Neural cell (in vitro differentiated cells): Measurements from ENCODE around the gene MKNK1.

Experiments
- EP300 ChIP-seq: fragments of 450-650 bp; conservative IDR thresholded peaks from 2 replicates; pipeline ENCODE4 v1.6.1; 2014; ENCODE audit warnings: antibody characterized with exemption, mild to moderate bottlenecking, moderate library complexity; ENCODE audit not compliant: poor library complexity, severe bottlenecking
- POLR2AphosphoS5 ChIP-seq: IDR thresholded peaks from 2 replicates; pipeline ENCODE4 v1.6.1; 2012
- RAD21 ChIP-seq: fragments of 450-650 bp; conservative IDR thresholded peaks from 2 replicates; pipeline ENCODE4 v1.6.1; 2014; ENCODE audit warnings: antibody characterized with exemption, mild to moderate bottlenecking, moderate library complexity
- TAF1 ChIP-seq: IDR thresholded peaks from 2 replicates; pipeline ENCODE4 v1.6.1; 2012; ENCODE audit warnings: low read depth
- TF ChIP-seq, protein P1 (sequence below): fragments of 450-650 bp; IDR thresholded peaks from 2 replicates; pipeline ENCODE4 v1.5.1; 2014; ENCODE audit warnings: antibody characterized with exemption, mild to moderate bottlenecking, moderate library complexity; ENCODE audit not compliant: poor library complexity, severe bottlenecking
- TF ChIP-seq, protein P2 (sequence below): IDR thresholded peaks from 2 replicates; pipeline ENCODE4 v1.6.1; 2012; ENCODE audit warnings: borderline replicate concordance

DNA sequence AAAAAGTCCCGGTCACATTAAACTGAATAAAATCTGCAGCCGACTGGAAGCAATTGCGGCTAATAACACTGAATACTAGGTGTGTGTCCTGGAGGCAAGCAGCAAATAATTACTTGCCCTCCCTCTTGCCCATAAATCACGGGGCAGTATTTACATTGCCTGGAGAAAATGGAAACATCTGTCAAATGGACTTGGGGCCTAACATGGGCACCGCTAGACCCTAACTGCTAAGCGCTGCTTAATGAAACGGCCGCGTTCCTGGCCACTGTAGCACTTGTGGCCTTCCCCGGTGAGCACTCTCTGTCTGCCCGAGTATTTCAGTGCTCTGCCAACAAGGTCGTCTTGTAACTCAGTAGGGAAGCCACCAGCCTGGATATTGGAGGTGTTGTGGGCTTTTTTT, 28.8 kb downstream of the MKNK1 start:
- TF ChIP-seq, protein P1, sequence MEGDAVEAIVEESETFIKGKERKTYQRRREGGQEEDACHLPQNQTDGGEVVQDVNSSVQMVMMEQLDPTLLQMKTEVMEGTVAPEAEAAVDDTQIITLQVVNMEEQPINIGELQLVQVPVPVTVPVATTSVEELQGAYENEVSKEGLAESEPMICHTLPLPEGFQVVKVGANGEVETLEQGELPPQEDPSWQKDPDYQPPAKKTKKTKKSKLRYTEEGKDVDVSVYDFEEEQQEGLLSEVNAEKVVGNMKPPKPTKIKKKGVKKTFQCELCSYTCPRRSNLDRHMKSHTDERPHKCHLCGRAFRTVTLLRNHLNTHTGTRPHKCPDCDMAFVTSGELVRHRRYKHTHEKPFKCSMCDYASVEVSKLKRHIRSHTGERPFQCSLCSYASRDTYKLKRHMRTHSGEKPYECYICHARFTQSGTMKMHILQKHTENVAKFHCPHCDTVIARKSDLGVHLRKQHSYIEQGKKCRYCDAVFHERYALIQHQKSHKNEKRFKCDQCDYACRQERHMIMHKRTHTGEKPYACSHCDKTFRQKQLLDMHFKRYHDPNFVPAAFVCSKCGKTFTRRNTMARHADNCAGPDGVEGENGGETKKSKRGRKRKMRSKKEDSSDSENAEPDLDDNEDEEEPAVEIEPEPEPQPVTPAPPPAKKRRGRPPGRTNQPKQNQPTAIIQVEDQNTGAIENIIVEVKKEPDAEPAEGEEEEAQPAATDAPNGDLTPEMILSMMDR = no peak
- TF ChIP-seq, protein P2, sequence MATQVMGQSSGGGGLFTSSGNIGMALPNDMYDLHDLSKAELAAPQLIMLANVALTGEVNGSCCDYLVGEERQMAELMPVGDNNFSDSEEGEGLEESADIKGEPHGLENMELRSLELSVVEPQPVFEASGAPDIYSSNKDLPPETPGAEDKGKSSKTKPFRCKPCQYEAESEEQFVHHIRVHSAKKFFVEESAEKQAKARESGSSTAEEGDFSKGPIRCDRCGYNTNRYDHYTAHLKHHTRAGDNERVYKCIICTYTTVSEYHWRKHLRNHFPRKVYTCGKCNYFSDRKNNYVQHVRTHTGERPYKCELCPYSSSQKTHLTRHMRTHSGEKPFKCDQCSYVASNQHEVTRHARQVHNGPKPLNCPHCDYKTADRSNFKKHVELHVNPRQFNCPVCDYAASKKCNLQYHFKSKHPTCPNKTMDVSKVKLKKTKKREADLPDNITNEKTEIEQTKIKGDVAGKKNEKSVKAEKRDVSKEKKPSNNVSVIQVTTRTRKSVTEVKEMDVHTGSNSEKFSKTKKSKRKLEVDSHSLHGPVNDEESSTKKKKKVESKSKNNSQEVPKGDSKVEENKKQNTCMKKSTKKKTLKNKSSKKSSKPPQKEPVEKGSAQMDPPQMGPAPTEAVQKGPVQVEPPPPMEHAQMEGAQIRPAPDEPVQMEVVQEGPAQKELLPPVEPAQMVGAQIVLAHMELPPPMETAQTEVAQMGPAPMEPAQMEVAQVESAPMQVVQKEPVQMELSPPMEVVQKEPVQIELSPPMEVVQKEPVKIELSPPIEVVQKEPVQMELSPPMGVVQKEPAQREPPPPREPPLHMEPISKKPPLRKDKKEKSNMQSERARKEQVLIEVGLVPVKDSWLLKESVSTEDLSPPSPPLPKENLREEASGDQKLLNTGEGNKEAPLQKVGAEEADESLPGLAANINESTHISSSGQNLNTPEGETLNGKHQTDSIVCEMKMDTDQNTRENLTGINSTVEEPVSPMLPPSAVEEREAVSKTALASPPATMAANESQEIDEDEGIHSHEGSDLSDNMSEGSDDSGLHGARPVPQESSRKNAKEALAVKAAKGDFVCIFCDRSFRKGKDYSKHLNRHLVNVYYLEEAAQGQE = no peak
- TF ChIP-seq RAD21 = no peak
- no peak for TF ChIP-seq EP300
- TF ChIP-seq TAF1 = no peak
- no peak for TF ChIP-seq POLR2AphosphoS5
